ENCODE results near the gene AQP12A. TPM values are rescaled to one million over a fixed set of nuclear protein-coding genes. Genes with fewer than 3 reads are reported as not detected.

Gene AQP12A
- total and polyA plus RNA-seq, 7 donors: 3.0 to 7.4 TPM; not detected in 5

GRCh38 chr2:240646900-240647502 lies 44.7 kb upstream of the AQP12A start:
- 64 to 79% methylated on average over 30 of the region's 30 CpGs for WGBS, 2 donors
- TF ChIP-seq POLR2AphosphoS5 (IDR thresholded peaks at IDR 0.05): no peak

GRCh38 chr2:240647503-240648154 lies 44.0 kb upstream of the AQP12A start:
- no peak for TF ChIP-seq POLR2AphosphoS5 (IDR thresholded peaks at IDR 0.05)
- TF ChIP-seq, protein P1, sequence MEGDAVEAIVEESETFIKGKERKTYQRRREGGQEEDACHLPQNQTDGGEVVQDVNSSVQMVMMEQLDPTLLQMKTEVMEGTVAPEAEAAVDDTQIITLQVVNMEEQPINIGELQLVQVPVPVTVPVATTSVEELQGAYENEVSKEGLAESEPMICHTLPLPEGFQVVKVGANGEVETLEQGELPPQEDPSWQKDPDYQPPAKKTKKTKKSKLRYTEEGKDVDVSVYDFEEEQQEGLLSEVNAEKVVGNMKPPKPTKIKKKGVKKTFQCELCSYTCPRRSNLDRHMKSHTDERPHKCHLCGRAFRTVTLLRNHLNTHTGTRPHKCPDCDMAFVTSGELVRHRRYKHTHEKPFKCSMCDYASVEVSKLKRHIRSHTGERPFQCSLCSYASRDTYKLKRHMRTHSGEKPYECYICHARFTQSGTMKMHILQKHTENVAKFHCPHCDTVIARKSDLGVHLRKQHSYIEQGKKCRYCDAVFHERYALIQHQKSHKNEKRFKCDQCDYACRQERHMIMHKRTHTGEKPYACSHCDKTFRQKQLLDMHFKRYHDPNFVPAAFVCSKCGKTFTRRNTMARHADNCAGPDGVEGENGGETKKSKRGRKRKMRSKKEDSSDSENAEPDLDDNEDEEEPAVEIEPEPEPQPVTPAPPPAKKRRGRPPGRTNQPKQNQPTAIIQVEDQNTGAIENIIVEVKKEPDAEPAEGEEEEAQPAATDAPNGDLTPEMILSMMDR (IDR thresholded peaks at IDR 0.05): no peak
- no peak for TF ChIP-seq EP300 (IDR thresholded peaks at IDR 0.05)
- TF ChIP-seq POLR2A (IDR thresholded peaks at IDR 0.05): no peak
- 63 to 73% methylated on average over 22 of the region's 22 CpGs for WGBS, 2 donors
- no peak overlapping the region for H3K27ac ChIP-seq
- no peaks in the 10 kb centered on the region for H3K36me3 ChIP-seq
- intact Hi-C loops (cut with DNase I): no loop called here
- H3K4me1 ChIP-seq: no peaks in the 10 kb centered on the region
- peaks cover 0 to 77% (median 37%) of the 10 kb centered on the region in 3 donors for H3K27me3 ChIP-seq
- peak; percentile 21 for DNase-seq
- H3K4me3 ChIP-seq: no peak overlapping the region
- no peaks in the 10 kb centered on the region for H3K9me3 ChIP-seq

More at GRCh38 chr2:240646900-240647502, 44.7 kb upstream of the AQP12A start:
- Histone ChIP-seq H3K9me3 (no peaks in the 10 kb centered on the region), H3K27me3 (peaks cover 0 to 83% (median 42%) of the 10 kb centered on the region in 3 donors), H3K36me3 (no peaks in the 10 kb centered on the region), H3K27ac (no peak overlapping the region), H3K4me1 (no peaks in the 10 kb centered on the region), H3K4me3 (no peak overlapping the region)
- peak; percentile 55 for DNase-seq
- intact Hi-C loops (cut with DNase I): no loop called here

DNA sequence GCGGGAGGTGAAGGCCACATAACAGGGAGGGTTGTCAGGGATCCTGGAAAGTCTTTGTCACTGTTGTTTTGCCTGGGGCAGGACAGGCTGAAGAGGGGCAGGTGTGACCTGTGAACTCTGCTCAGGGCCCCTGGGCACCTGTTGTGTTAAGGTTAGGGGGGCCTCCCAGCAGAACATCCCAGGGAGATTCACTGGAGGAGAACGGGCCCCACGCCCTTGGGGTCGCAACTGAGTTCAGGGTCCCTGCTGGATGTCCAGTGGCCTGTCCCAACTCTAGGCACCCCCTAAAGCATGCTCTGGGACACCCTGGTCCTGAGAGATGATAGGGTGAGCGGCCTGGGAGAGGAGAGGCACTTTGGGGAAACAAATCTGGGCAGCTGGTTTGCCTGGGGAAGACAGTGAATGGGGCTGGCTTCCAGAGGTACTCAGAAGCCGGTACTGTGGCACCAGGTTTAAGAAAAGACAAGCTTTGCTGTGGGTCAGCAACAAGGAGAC lies 43.5 kb upstream of the AQP12A start:
- intact Hi-C loops (cut with DNase I): no loop called here
- no peak overlapping the region for H3K27ac ChIP-seq
- DNase-seq: no peak
- no peaks in the 10 kb centered on the region for H3K36me3 ChIP-seq
- peaks cover 0 to 71% (median 32%) of the 10 kb centered on the region in 3 donors for H3K27me3 ChIP-seq
- no peak for TF ChIP-seq POLR2A (IDR thresholded peaks at IDR 0.05)
- TF ChIP-seq EP300 (IDR thresholded peaks at IDR 0.05): no peak
- TF ChIP-seq, protein P1 (IDR thresholded peaks at IDR 0.05): no peak
- no peak for TF ChIP-seq POLR2AphosphoS5 (IDR thresholded peaks at IDR 0.05)
- H3K4me3 ChIP-seq: no peak overlapping the region
- WGBS, 2 donors: 74 to 80% methylated on average over 6 of the region's 6 CpGs
- H3K4me1 ChIP-seq: no peaks in the 10 kb centered on the region
- no peaks in the 10 kb centered on the region for H3K9me3 ChIP-seq

- H3K4me3 ChIP-seq: no peak overlapping the region
- intact Hi-C loops (cut with DNase I): no loop called here
- H3K27me3 ChIP-seq: peaks cover 0 to 66% (median 27%) of the 10 kb centered on the region in 3 donors
- H3K27ac ChIP-seq: no peak overlapping the region
- TF ChIP-seq POLR2A (IDR thresholded peaks at IDR 0.05) (no peak), EP300 (IDR thresholded peaks at IDR 0.05) (no peak), POLR2AphosphoS5 (IDR thresholded peaks at IDR 0.05) (no peak)
- TF ChIP-seq, protein P1 (IDR thresholded peaks at IDR 0.05): no peak
- 38 to 39% methylated on average over 19 of the region's 19 CpGs for WGBS, 2 donors
- H3K9me3 ChIP-seq: no peaks in the 10 kb centered on the region
- no peaks in the 10 kb centered on the region for H3K36me3 ChIP-seq
- peak; percentile 59 for DNase-seq
- H3K4me1 ChIP-seq: no peaks in the 10 kb centered on the region
Measured at GRCh38 chr2:240648650-240649275, 42.9 kb upstream of the AQP12A start.

GRCh38 chr2:240649331-240649730 lies 42.3 kb upstream of the AQP12A start:
- TF ChIP-seq EP300 (IDR thresholded peaks at IDR 0.05): no peak
- no peak for TF ChIP-seq POLR2AphosphoS5 (IDR thresholded peaks at IDR 0.05)
- TF ChIP-seq, protein P1 (IDR thresholded peaks at IDR 0.05): no peak
- no peak for TF ChIP-seq POLR2A (IDR thresholded peaks at IDR 0.05)
- DNase-seq: peak; percentile 25
- intact Hi-C loops (cut with DNase I): no loop called here
- no peaks in the 10 kb centered on the region for H3K36me3 ChIP-seq
- no peaks in the 10 kb centered on the region for H3K9me3 ChIP-seq
- H3K27ac ChIP-seq: no peak overlapping the region
- H3K4me1 ChIP-seq: no peaks in the 10 kb centered on the region
- 50 to 68% methylated on average over 7 of the region's 7 CpGs for WGBS, 2 donors
- no peak overlapping the region for H3K4me3 ChIP-seq
- H3K27me3 ChIP-seq: peaks cover 0 to 60% (median 27%) of the 10 kb centered on the region in 3 donors

All from sigmoid colon (tissue), 7 donors.